ENCODE measurements around the gene DNHD1.

DNHD1 gene

DNA sequence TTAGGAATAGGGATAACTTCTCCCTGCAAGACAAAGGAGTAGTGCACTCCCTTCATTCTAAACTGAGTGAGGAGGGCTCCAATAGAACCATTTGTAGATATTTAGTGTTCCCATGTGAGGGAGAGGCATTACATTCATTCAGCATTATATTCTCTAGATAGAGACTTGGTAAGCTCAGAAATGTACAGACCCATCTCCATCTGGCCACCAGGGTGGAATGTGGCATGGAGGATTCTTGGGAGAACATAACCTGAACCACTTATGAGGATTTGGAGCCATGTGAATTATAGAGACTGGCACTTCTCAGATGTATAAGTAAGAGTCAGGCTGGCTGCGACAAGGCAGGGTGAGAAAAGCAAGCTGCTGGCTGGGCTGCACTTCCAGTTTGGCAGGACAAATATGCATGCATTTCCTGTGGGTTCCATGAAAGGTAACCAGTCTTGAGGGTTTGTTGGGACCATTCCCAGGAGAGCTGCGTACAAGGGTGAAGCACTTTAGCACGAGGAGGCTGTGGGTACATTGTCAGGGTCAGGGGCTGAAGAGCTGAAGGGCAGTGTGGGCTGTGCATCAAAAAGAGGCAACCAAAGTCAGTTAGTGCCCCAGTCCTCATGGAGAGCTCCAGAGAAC, 97.2 kb downstream of the DNHD1 start:
- no peak for DNase-seq (ENCODE audit: low spot score)

DNA sequence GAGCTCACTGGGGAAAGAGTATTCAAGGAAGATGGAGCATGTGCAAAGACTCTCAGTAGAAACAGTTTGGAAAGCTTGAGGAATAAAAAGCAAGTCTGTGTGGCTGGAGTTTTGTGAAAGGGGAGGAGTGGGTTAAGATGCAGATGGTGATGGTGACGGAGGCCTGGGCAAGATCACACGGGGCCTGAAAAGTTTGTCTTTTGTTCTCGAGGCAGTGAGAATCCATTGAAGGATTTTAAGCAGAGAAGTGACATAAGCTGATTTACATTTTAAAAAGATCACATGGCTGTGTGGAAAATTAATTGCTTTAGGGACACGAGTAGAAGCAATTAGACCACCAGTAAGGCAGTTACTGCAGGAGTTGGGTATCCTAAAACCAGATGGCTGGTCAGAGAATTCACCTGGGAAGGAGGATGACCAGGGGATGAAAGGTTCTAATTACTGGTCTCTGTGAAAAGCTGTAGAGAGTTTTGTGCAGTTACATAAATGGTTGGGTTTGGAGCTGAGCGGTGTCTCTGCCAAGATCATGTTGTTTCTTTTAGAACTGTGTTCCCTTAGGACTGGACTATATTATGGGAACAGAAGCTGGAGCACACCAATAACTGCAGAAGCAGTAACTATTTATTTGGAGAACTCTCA, 99.3 kb downstream of the DNHD1 start:
- DNase-seq (ENCODE audit: low spot score): no peak

DNA sequence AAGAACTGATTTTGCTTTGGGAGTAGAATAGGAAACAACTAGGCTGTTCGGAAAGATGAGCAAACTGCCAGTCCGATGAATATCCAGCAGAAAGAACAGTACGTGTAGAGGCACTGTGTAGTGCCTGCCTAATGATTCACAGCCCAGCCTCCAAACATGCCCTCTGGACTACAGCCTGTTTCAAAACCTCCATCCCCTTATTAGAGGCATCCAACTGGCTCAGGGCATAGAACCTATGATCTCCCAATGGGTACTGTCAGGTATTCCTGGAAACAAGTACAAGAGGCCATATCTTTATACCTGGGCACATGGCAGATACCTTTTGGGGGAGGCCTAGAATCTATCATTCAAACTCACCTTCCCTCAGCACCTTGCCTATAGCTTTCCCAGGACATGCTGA, 101.5 kb downstream of the DNHD1 start:
- no peak for DNase-seq (ENCODE audit: low spot score)

DNA sequence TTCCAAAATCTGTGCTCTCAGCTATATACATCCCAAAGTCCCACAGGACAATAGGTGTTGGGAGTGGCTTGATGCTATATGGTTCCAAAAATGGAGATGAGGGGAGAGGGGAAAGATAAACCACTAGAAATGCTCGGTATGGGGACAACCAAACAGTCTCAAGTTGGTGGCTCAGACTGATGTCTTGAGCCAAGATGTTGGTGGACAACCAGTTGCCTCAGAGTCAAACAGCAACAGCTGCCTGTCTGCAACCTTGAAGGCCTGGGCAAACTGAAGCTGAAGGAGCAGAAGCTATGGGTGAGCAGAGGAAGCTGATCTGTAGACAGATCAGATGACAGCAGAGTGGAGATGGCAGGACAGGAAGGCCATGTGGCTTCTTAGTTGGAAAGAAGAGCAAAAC, 102.4 kb downstream of the DNHD1 start:
- no peak for DNase-seq (ENCODE audit: low spot score)

DNA sequence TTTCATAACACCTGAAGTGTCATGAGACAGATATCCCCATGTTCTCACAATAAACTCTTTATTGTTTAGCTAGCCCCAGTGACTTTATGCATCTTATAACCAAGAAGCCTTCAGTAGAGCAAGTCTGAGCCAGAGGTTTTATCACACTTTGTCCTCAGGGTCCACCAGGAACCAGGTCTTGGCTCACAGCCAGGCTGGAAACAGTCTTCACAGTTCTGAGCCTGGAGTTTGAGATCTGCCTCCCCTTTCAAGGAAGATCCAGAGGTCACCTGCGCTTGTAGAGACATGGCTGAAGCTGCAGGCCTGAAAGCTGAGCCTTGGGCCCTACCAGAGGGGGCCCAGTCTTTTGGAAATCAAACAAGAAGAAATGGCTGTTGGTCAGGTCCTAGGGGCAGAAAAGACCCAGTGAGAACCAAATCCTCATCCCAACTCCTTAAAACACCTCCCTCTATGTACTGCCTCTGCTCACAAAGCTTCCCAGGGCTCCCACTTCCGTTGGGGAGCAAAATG, 102.9 kb downstream of the DNHD1 start:
- no peak for DNase-seq (ENCODE audit: low spot score)

DNA sequence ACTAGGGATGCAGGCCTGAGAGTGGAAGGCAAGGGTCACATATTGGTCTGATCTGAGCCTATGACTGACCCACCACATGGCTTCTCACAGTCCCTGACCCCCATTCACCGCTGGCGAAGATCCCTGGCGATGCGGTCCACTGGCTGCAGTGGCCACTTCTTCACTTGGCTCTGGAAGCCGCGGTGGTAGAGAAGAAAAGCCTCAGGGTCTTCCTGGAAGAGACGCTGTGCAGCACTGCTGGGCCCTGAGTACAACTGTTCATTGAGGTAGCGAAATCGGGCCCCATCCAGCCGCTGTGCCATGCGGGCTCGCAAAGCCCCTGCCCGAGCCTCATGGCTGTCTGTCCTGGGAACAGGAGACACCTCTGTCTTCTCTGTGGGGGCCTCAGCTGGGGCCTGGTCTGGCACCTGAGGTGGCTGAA, 104.0 kb downstream of the DNHD1 start:
- no peak for DNase-seq (ENCODE audit: low spot score)

DNA sequence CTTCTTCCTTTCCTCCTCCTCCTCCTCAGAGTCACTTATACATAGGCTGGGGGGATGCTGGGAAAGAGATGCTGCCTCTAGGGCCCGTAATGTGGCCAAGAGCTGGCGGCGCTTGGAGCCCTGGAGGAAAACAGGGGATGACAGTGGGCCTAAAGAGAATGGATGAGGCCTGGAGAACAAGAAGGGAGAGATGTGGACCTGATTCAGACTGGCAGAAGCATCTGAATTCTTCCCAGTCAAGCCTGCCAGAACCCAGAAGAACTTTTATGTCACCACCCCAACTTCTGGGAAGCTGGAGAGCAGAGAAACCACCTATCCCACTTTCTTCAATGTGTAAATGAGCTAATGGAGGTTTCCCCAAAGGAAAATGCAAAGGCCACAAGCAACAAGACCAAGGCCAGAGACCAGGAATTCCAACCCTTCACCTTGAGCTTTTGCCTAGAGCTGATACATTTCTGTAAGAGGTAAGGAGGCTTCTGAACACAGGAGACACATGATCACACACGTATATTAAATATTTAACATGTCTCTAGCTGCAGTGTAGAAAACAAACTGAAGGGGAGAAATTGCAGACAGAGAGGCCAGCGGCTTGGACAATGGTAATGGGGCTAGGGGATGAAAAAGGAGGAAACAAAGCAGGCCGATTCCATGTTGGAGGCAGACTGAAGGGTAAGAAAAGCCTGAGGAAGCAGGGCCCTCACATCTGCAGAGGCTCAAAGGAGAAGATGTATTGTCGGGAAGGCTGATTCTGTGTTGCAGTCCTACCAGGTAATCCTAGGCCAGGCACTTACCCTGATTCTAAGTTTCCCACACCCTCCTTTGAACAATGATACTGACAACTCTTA, 105.2 kb downstream of the DNHD1 start:
- DNase-seq (ENCODE audit: low spot score): no peak

DNA sequence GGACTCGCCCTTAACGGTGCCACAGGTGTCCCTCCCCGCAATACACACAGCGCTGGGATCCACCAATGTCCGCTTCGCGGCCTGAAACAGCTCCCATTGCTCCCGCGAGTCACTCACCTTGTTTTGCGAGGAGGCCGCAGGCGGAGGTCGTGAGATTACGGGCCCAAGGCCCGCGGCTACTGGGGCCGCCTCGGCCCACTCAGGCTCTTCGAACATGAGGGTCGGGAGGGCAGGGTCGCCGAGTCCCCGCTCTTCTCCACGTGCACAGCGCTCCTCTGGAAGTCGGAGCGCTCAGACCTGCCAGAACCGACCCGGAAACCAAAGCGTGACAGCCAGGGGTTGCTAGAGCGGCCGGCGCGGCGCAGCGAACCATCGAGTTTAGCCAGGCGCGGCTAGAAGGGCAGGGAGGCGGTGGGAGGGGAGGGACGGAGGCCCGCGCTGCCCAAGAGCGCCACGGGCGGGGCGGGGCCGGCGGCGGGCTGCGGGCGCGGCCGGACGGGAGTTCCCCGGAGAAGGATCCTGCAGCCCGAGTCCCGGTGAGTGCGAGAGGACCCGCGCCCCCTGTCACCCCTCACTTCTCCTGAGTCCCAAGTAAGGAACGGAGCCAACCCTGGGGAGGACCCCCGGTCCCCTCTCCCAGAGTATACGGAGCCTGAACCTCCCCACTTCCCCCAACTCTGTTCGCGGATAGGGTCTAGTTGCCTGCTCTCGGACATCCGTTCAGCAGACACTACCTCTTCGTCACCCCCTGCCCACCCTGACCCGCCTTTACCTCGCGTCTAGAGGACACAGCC, 106.4 kb downstream of the DNHD1 start, which contains the start of the genes ILK and RRP8:
Gene ILK, plus strand, starts transcription at position 488 of the 794 bp plus-strand sequence. CDS start 498 bp downstream, outside the sequence.
Gene RRP8, minus strand, starts transcription at position 330 of the 794 bp plus-strand sequence. Its CDS starts 114 bp downstream, at position 216.
- peak; percentile 89 for DNase-seq (ENCODE audit: low spot score)

DNA sequence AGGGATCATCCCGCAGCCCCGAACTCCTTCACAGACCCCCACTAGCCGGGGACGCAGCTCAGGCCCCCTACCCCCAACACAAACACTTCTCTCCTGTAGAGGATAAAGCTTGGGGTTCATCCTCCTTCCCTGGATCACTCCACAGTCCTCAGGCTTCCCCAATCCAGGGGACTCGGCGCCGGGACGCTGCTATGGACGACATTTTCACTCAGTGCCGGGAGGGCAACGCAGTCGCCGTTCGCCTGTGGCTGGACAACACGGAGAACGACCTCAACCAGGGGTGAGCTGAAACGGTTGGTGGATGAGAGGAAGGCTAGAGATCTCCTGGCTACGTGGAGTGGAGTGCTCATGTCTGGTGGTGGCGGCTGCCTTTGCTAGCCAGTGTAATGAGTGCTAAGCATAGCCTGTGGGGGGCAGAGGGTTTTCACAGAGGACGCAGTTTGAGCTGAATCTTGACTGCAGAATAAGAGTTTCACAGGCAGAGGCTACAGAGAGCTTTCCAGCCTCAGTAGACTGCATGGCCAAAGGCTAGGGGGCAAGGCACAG, 107.1 kb downstream of the DNHD1 start:
- DNase-seq (ENCODE audit: low spot score): peak; percentile 58

DNA sequence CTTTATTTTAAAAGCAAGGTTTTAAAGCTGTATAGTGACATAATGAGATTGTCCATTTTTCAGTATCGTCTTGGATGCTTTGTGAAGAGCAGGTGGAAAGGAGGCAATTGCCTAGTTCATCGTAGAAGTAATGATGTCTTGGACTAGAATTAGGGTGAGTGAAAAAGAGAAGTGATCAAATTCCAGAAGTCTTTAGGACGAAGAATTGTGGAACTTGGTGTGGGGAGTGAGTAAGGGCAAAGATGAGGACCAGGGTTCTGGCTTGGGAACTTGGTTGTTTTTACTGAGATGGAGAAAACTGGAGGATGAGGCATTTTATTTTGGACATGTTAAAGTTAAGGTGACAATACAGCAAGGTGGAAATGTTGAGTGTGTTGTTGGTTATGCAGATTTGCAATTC, 107.7 kb downstream of the DNHD1 start:
- no peak for DNase-seq (ENCODE audit: low spot score)

DNA sequence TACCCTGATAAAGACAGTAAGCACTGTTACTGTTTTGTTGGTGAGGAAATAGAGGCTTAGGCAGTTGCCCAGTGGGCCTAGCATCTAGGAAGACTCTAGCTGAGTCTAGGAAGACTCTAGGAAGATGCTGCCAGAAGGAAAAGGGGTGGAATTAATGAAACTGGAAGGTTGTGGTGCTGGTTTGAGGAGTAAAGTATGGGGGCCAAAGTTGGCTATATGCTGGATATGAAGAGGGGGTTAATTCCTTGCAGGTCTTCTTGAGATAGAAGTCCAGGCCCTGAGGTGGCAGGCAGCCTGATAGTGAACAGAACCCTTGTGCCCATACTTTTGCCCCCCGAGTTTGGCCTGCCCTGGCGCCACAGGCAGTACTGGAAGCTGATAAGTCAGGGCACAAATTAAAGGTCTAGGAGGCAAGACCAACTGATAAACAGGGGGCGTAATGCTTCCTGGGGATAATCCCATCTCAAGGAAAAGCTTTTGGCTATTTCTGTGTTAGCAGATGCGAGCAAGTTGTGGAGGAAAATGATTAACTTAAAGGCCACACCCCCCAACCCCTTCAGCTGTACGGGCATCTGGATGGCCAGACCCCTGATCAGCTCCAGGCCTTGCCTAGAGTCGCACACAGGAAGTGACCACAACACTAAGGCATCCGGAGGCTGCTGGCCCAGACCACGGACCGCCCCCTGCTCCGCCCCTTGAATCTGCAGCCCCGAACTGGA, 109.5 kb downstream of the DNHD1 start:
- DNase-seq (ENCODE audit: low spot score): no peak

DNA sequence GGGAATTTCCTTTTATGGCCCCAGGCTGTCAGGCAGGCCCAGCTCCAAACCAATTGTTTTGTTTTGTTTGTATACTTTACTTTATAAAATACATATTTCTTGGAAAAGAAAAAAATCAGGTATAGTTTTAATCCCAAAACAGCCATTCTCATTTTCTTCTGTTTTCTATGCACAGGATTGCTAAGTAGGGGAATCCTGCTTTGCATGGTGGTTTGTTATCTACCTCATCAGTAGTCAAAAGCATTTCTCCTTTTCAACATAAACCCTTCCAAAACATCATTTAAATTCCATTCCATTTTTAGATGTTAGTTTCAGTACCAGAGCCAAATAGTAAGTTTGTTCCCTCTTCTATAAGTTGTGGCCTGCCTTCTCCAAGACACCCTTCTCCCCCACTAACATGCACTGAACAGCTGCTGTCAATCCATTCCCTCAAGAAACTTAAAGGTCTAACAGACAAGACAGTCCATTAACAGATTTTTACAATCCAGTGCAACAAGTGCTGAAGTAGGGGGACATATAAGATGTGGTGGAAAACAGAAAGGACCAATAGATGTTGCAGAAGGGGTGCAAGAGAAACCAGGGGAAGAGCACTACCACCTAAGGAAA, 110.2 kb downstream of the DNHD1 start:
- DNase-seq (ENCODE audit: low spot score): no peak

DNA sequence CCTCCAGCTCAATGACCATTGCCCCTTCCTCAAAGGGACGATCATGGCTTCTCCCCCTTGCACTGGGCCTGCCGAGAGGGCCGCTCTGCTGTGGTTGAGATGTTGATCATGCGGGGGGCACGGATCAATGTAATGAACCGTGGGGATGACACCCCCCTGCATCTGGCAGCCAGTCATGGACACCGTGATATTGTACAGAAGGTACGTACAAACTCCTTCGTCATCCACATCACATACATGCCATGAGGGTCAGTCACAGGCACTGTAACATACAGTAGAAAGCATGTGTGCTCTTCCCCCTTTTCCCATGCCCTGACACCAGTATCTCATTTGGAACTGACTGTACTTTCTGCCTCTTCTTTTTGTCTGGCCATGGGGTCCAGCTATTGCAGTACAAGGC, 110.9 kb downstream of the DNHD1 start:
- no peak for DNase-seq (ENCODE audit: low spot score)

DNA sequence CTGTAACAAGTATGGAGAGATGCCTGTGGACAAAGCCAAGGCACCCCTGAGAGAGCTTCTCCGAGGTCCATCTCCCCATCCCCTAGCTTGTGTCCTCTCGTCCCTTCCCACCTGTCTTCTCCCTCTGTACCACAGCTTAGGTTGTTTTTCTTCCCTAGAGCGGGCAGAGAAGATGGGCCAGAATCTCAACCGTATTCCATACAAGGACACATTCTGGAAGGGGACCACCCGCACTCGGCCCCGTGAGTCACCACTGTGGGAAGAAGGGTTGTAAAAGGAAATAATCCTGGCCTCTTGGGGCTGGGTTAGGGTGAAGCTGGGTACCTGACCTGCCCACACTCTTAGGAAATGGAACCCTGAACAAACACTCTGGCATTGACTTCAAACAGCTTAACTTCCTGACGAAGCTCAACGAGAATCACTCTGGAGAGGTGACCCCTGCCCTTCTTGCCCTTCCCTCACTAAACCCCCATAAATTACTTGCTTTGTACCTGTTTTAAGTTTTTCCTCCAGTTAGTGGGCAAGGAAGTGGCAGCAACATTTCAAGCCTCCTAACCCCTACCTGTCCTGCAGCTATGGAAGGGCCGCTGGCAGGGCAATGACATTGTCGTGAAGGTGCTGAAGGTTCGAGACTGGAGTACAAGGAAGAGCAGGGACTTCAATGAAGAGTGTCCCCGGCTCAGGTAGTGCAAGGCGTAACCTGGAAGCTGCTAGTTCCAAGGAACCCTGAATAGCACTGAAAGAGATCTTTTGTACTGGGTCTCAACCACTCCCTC, 111.8 kb downstream of the DNHD1 start:
- no peak for DNase-seq (ENCODE audit: low spot score)

DNA sequence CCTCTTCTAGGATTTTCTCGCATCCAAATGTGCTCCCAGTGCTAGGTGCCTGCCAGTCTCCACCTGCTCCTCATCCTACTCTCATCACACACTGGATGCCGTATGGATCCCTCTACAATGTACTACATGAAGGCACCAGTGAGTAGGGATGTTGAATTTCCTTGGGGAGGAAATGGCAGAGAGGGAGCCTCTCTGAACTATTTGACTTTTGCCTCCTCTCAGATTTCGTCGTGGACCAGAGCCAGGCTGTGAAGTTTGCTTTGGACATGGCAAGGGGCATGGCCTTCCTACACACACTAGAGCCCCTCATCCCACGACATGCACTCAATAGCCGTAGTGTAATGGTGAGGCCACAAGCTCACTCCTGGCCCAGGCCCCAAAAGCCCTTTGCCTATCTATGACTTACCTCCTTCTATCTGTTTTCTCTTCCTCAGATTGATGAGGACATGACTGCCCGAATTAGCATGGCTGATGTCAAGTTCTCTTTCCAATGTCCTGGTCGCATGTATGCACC, 112.5 kb downstream of the DNHD1 start:
- no peak for DNase-seq (ENCODE audit: low spot score)

DNA sequence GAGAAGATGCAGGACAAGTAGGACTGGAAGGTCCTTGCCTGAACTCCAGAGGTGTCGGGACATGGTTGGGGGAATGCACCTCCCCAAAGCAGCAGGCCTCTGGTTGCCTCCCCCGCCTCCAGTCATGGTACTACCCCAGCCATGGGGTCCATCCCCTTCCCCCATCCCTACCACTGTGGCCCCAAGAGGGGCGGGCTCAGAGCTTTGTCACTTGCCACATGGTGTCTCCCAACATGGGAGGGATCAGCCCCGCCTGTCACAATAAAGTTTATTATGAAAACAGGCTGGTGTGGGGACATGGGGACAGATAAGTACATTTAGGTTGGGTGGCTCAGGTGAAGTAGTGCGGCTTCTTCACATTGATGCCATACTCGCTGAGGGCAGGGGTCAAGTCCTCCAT, 113.5 kb downstream of the DNHD1 start:
- no peak for DNase-seq (ENCODE audit: low spot score)

DNA sequence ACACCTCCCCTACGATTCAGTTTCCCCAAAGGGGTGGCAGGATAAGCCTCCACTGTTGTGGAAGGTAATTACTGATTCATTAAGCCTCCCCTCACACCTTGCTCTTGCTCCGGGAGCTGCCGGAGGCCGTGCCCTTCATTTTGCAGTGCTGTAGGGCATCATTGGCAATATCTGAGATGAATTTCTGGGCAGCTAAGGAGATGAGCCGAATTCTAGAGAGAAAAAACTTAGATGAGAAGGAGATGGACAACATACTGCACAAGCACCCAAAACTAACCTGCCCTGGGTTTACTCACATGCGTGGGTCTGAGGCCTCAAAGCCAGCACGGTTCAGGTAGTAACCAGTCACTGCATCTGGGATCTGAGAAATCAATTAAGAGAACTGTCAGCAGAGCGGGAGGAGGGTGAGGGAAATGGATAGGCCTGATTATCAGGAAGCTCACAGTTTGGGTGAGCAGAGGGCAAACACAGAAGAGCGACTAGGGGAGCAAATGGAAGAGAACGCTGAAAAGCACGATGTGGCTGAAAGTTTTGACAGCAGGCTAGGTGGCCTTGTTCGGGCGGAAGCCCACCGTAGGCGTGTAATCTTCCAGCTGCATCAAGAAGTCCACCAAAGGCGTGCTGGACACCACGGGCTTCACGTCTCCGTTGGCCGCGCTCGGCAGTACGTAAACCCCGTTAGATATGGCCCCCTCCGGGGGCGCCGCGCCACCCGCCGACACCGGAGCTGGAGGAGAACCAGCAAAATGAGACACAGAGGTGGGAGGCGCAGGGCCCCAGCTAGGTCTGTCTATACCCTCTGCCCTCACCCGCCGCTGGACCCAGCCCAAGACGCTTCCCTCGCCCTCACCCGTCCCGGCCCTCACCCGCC, 114.2 kb downstream of the DNHD1 start:
- DNase-seq (ENCODE audit: low spot score): peak; percentile 28

DNA sequence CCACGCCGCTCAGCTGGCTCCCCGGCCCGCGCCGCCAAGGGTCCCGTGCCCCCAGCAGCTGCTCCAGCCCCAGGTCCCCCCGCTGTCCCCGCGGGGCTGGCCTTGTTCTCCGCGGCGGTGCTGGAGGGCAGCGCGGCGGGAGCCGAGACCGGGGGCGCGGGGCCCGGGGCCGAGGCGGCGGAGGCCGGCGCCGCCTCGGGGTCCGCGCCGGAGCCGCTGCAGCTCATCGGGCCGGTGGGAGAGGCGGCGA, 114.8 kb downstream of the DNHD1 start:
- DNase-seq (ENCODE audit: low spot score): no peak
